ENCODE data around the gene TMEM184C. TPM values are rescaled to one million over a fixed set of nuclear protein-coding genes. Genes with fewer than 3 reads are reported as not detected.

TMEM184C gene
- total and polyA plus RNA-seq, 8 donors: 33.7 to 42.1 (median 38.9) TPM

- Histone ChIP-seq H3K4me1 (peaks cover 0 to 5% of the 10 kb centered on the region in 2 donors), H3K27me3 (no peaks in the 10 kb centered on the region), H3K4me3 (no peak overlapping the region), H3K9me3 (no peaks in the 10 kb centered on the region), H3K36me3 (no peaks in the 10 kb centered on the region), H3K27ac (peak overlapping the region in 1 of 2 donors; percentile 33)
- intact Hi-C loops (cut with DNase I): no loop called here
- ATAC-seq (peak; percentile 85), DNase-seq (peak in 3 of 4 donors; percentile 38 to 86 (median 71))
- peak; percentile 32 to 62 for TF ChIP-seq CTCF (IDR thresholded peaks at IDR 0.05)
These were observed 26.8 kb upstream of the TMEM184C start for GRCh38 chr4:147590249-147590920.

- no peak for DNase-seq
- intact Hi-C loops (cut with DNase I): no loop called here
- no peaks in the 10 kb centered on the region for H3K9me3 ChIP-seq
- no peak for ATAC-seq
- no peaks in the 10 kb centered on the region for H3K27me3 ChIP-seq
- no peaks in the 10 kb centered on the region for H3K36me3 ChIP-seq
- peaks cover 0 to 5% of the 10 kb centered on the region in 2 donors for H3K4me1 ChIP-seq
- no peak overlapping the region for H3K4me3 ChIP-seq
- no peak for TF ChIP-seq CTCF (IDR thresholded peaks at IDR 0.05)
- H3K27ac ChIP-seq: no peak overlapping the region
These were observed 26.1 kb upstream of the TMEM184C start for GRCh38 chr4:147591106-147591505.

- Histone ChIP-seq H3K9me3 (no peaks in the 10 kb centered on the region), H3K4me3 (no peak overlapping the region), H3K4me1 (peaks cover 3 to 5% of the 10 kb centered on the region in 2 donors), H3K36me3 (no peaks in the 10 kb centered on the region), H3K27me3 (no peaks in the 10 kb centered on the region), H3K27ac (no peak overlapping the region)
- no peak for TF ChIP-seq CTCF (IDR thresholded peaks at IDR 0.05)
- ATAC-seq: no peak
- intact Hi-C loops (cut with DNase I): no loop called here
- no peak for DNase-seq
These were observed 23.1 kb upstream of the TMEM184C start for GRCh38 chr4:147594107-147594506.

- DNase-seq: no peak
- H3K4me1 ChIP-seq: peaks cover 3 to 5% of the 10 kb centered on the region in 2 donors
- H3K4me3 ChIP-seq: no peak overlapping the region
- H3K27me3 ChIP-seq: no peaks in the 10 kb centered on the region
- intact Hi-C loops (cut with DNase I): no loop called here
- TF ChIP-seq CTCF (IDR thresholded peaks at IDR 0.05): no peak
- H3K36me3 ChIP-seq: no peaks in the 10 kb centered on the region
- ATAC-seq: no peak
- H3K9me3 ChIP-seq: no peaks in the 10 kb centered on the region
- H3K27ac ChIP-seq: no peak overlapping the region
These were observed 22.6 kb upstream of the TMEM184C start for GRCh38 chr4:147594578-147594977.

GRCh38 chr4:147596377-147596776, 20.8 kb upstream of the TMEM184C start:
- no peaks in the 10 kb centered on the region for H3K9me3 ChIP-seq
- H3K4me3 ChIP-seq: no peak overlapping the region
- TF ChIP-seq CTCF (IDR thresholded peaks at IDR 0.05): no peak
- ATAC-seq (peak; percentile 24), DNase-seq (peak in 1 of 4 donors; percentile 15)
- H3K36me3 ChIP-seq: no peaks in the 10 kb centered on the region
- no peak overlapping the region for H3K27ac ChIP-seq
- no peaks in the 10 kb centered on the region for H3K27me3 ChIP-seq
- intact Hi-C loops (cut with DNase I): no loop called here
- H3K4me1 ChIP-seq: peaks cover 0 to 3% of the 10 kb centered on the region in 2 donors
